Cardiac fibroblast (primary cell): ENCODE results near the gene REP15.
A peak's percentile ranks its signal among the peaks of the same experiment; 100 is the strongest.

Source experiments
- DNase-seq, 2 donors: peaks; one replicate each; pipeline versions ENCODE4 v3.0.0 to v3.0.0-alpha.2; 2010; ENCODE audit warnings: low read depth in 2 of 2
- H3K4me3 ChIP-seq, 2 donors: replicated peaks in 1 of 2; 1 replicate in 1 of 2; 2 replicates in 1 of 2; pipeline ENCODE4 v1.5.1; 2011; ENCODE audit warnings: low read depth in 2 of 2, low read length in 2 of 2, mild to moderate bottlenecking in 2 of 2, moderate library complexity in 1 of 2
- CTCF ChIP-seq: IDR thresholded peaks from one replicate; pipeline ENCODE4 v1.5.1; 2011; ENCODE audit warnings: low read depth, mild to moderate bottlenecking, low read length, inconsistent platforms

The REP15 gene

GRCh38 chr12:27709932-27710591 lies 13.8 kb downstream of the REP15 start:
- peak overlapping the region; percentile 97 to 100 for H3K4me3 ChIP-seq
- peak; percentile 58 to 74 for DNase-seq
- no peak for TF ChIP-seq CTCF

- peak within 1 kb of the TSS; percentile 97 to 100 for H3K4me3 ChIP-seq
- DNase-seq, result peak; percentile 95
- TF ChIP-seq CTCF, result no peak
Measured at GRCh38 chr12:27710592-27711316, 14.5 kb downstream of the REP15 start, which contains the start of gene MRPS35. Gene MRPS35, plus strand, starts transcription at chr12:27710832. Its CDS starts 12 bp downstream, at chr12:27710844.

DNA sequence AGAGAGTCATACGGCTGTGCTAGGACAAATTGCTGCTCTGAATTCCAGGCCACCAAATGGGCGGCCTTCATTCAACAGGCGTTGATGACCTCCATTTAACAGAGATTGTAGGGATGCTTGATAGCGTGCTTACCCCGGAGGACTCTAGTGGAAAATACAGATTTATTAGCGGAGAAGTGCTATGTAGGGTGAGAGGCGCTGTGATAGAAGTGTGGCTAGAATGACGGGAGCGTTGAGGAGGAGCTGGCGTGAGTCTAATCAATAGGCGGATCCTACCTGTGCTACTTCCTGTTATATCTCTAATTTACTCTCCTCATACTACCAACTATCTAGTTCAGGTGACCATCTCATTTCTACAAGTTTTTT lies 15.1 kb downstream of the REP15 start:
- TF ChIP-seq CTCF, result no peak
- peak in 1 of 2 donors; percentile 8 for DNase-seq
- H3K4me3 ChIP-seq, result peak overlapping the region; percentile 97 to 100

DNA sequence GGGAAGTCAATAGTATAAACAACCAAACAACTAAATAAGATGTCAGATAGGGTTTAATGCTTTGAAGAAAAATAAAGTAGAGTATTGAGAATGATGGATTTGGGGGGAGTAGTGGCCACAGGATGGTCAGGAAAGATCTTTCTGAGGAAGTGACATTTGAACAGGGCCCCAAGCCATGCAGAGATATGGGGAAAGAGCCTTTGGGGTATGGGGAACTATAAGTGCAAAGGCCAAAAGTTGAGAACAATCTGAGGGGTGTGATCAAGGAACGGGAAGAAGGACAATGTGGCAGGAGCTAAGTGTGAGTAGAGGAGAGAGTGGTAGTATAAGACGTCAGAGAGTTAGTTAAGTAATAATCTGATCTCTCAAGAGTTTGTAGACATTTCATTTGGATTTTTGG lies 15.7 kb downstream of the REP15 start:
- no peak for DNase-seq
- TF ChIP-seq CTCF, result no peak
- H3K4me3 ChIP-seq, result peak overlapping the region; percentile 97 to 100

GRCh38 chr12:27723212-27723611 lies 27.0 kb downstream of the REP15 start:
- no peak for DNase-seq
- TF ChIP-seq CTCF, result no peak
- H3K4me3 ChIP-seq, result no peak overlapping the region

DNA sequence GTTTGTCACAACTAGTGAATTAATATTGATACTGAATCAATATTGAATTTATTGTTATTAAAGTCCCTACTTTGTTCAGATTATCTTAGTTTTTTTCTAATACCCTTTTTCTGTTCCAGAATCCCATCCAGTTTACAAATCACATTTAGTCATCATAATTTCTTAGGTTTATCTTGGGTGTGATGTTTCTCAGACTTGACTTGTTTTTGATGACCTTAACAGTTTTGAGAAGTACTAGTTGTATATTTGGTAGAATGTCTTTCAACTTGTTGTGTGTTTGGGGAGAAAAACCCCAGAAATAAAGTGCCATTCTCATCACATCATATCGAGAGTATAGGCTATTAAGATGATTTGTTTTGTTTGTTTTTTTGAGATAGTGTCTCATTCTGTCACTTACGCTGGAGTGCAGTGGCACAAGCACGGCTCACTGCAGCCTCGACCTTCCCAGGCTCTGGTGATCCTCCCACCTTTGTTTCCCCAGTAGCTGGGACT lies 33.9 kb downstream of the REP15 start:
- TF ChIP-seq CTCF, result no peak
- no peak for DNase-seq
- H3K4me3 ChIP-seq, result no peak overlapping the region
